HepG2 (cell line): Measurements from ENCODE around the gene MRPS18C. TPM values are rescaled to one million over a fixed set of nuclear protein-coding genes. Genes with fewer than 3 reads are reported as not detected.

ENCODE experiments used
- ETV6 ChIP-seq: sonication (generic); formaldehyde crosslinking; conservative IDR thresholded peaks from 2 replicates; pipeline ENCODE4 v1.4.0; 2020; ENCODE audit warnings: missing genetic modification reagents
- EZH2 ChIP-seq: conservative IDR thresholded peaks from 2 replicates; pipeline ENCODE4 v1.6.1; 2012; ENCODE audit warnings: mild to moderate bottlenecking, low read depth, low read length, moderate library complexity
- MIXL1 ChIP-seq: IDR thresholded peaks from 2 replicates; pipeline ENCODE4 v1.6.1; 2016
- PAWR ChIP-seq: sonication (generic); formaldehyde crosslinking; IDR thresholded peaks from 2 replicates; pipeline ENCODE4 v1.4.0; 2020; ENCODE audit warnings: missing genetic modification reagents, mild to moderate bottlenecking, borderline replicate concordance
- RBAK ChIP-seq: sonication (generic); formaldehyde crosslinking; IDR thresholded peaks from 2 replicates; pipeline ENCODE4 v1.5.1; 2020; ENCODE audit warnings: mild to moderate bottlenecking, missing genetic modification reagents
- SCMH1 ChIP-seq: sonication (generic); formaldehyde crosslinking; IDR thresholded peaks from 2 replicates; pipeline ENCODE4 v1.9.0; 2021; ENCODE audit warnings: missing genetic modification reagents, mild to moderate bottlenecking, borderline replicate concordance
- SIN3B ChIP-seq: fragments of 150-350 bp; IDR thresholded peaks from 2 replicates; pipeline ENCODE4 v1.6.1; 2014; ENCODE audit warnings: low read length
- SOX13 ChIP-seq, 3 experiments: fragments of 450-650 bp in 1 of 3; sonication (generic) in 1 of 3; formaldehyde crosslinking in 1 of 3; IDR thresholded peaks in 2 of 3; conservative IDR thresholded peaks in 1 of 3; 2 replicates each; pipeline versions ENCODE4 v1.5.0 to v1.6.1; 2016 to 2020; ENCODE audit warnings: antibody characterized with exemption in 1 of 3, mild to moderate bottlenecking in 1 of 3, missing compliant biosample characterization in 1 of 3, missing genetic modification reagents in 1 of 3, moderate library complexity in 1 of 3
- ZNF3 ChIP-seq: IDR thresholded peaks from 2 replicates; pipeline ENCODE4 v1.7.0; 2017; ENCODE audit warnings: inconsistent platforms
- ZNF414 ChIP-seq: sonication (generic); formaldehyde crosslinking; IDR thresholded peaks from 2 replicates; pipeline ENCODE4 v1.5.0; 2020; ENCODE audit warnings: missing genetic modification reagents
- ZNF501 ChIP-seq: sonication (generic); formaldehyde crosslinking; IDR thresholded peaks from 2 replicates; pipeline ENCODE4 v1.5.1; 2020; ENCODE audit warnings: mild to moderate bottlenecking, moderate library complexity, missing genetic modification reagents
- ZNF724P ChIP-seq: sonication (generic); formaldehyde crosslinking; IDR thresholded peaks from 2 replicates; pipeline ENCODE4 v1.8.0; 2022; ENCODE audit warnings: missing genetic modification reagents, borderline replicate concordance
- polyA plus RNA-seq, 8 experiments: library from polyadenylated mRNA; depleted of rRNA in 3 of 8; stranded (reverse) in 7 of 8; unstranded in 1 of 8; fragments of >200 nt; fragmentation: Illumina TruSeq in 4 of 8; extraction: Trizol in 4 of 8; gene quantifications; 2 replicates each; pipeline versions ENCODE4 v1.2.1 to v1.2.3, GENCODE V29; 2011 to 2016; ENCODE audit warnings: low read depth in 4 of 8, missing spikeins in 1 of 8, mixed read lengths in 1 of 8; ENCODE audit not compliant: insufficient read depth in 1 of 8
- total RNA-seq, 5 experiments: library from RNA; depleted of rRNA; stranded (reverse); fragments of >200 nt; fragmentation: Illumina TruSeq; extraction: Trizol; gene quantifications; 2 replicates each; pipeline ENCODE4 v1.2.3, GENCODE V29; 2016; ENCODE audit warnings: low read depth in 1 of 5
- TF ChIP-seq, protein P1 (sequence below): sonication (generic); formaldehyde crosslinking; IDR thresholded peaks from 2 replicates; pipeline ENCODE4 v1.4.0; 2020; ENCODE audit warnings: low read depth, mild to moderate bottlenecking, missing genetic modification reagents
- TF ChIP-seq, protein P2 (sequence below): sonication (generic); formaldehyde crosslinking; IDR thresholded peaks from 2 replicates; pipeline ENCODE4 v1.8.0; 2023; ENCODE audit warnings: mild to moderate bottlenecking, missing genetic modification reagents
- TF ChIP-seq, protein P3 (sequence below): IDR thresholded peaks from 2 replicates; pipeline ENCODE4 v1.6.1; 2016; ENCODE audit warnings: low read depth, control low read depth
- TF ChIP-seq, protein P4 (sequence below): sonication (generic); formaldehyde crosslinking; IDR thresholded peaks from 2 replicates; pipeline ENCODE4 v1.5.1; 2020; ENCODE audit warnings: missing genetic modification reagents, mild to moderate bottlenecking, borderline replicate concordance
- TF ChIP-seq, protein P5 (sequence below): sonication (generic); formaldehyde crosslinking; conservative IDR thresholded peaks from 2 replicates; pipeline ENCODE4 v1.4.0; 2020; ENCODE audit warnings: missing genetic modification reagents

The MRPS18C gene
- total and polyA plus RNA-seq, 2 of the 13 experiments (the other 11 are each of a cell fraction or from before 2014, with no cell fraction given): 45.4 to 124 TPM

DNA sequence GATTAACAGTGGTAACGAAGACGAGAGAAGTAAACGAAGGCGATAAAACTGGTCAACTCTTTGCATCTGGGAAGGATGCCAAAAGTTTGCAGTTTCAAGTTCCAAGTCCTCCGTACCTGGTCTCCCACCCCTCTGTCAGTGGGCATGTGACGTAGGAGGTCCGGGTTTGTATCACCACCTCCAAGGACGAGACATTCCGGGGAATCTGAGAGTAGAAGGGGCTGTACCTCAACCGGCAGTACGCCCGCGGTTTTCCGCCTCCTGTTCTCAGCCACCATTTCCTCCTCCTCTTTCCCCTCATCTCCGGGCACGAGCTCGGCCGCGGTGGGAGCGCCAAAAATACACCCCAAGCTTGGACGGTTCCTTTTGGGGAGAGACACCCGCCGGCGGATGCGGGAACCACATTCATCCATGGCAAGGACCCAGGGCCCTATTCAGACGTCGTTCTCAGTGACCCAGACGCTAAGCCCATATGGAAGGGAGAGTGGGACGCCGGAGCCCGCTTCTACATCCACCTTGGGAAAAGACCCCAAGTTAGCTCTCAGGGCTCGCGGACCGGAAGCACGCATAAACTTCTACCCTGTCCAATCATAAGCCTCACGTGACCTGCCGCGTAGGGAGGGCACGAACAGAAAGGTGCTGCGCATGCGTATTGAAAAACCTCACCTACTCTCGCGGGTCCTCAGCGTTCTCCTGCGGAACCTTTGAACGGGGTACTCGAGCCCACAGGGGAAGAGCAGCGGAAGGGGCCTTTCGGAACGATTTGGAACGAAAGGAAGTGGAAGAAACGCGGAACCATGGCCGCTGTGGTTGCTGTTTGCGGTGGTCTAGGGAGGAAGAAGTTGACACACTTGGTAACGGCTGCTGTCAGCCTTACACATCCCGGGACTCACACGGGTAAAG, at the start of gene MRPS18C, which contains the start of gene HELQ (continued):
- TF ChIP-seq, protein P1, sequence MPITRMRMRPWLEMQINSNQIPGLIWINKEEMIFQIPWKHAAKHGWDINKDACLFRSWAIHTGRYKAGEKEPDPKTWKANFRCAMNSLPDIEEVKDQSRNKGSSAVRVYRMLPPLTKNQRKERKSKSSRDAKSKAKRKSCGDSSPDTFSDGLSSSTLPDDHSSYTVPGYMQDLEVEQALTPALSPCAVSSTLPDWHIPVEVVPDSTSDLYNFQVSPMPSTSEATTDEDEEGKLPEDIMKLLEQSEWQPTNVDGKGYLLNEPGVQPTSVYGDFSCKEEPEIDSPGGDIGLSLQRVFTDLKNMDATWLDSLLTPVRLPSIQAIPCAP (CRISPR knock-in tag): no peak
- peak; percentile 96 for TF ChIP-seq SIN3B
- TF ChIP-seq MIXL1 (CRISPR knock-in tag): peak; percentile 96
- TF ChIP-seq RBAK (CRISPR knock-in tag): no peak
- peak; percentile 75; the same call in 1 of the 2 replicates for TF ChIP-seq ZNF724P (CRISPR knock-in tag)
- TF ChIP-seq, protein P2, sequence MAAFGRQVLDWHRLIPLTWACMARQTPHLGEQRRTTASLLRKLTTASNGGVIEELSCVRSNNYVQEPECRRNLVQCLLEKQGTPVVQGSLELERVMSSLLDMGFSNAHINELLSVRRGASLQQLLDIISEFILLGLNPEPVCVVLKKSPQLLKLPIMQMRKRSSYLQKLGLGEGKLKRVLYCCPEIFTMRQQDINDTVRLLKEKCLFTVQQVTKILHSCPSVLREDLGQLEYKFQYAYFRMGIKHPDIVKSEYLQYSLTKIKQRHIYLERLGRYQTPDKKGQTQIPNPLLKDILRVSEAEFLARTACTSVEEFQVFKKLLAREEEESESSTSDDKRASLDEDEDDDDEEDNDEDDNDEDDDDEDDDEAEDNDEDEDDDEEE (CRISPR knock-in tag): peak; percentile 28; the same call in 1 of the 2 replicates
- TF ChIP-seq, protein P3, sequence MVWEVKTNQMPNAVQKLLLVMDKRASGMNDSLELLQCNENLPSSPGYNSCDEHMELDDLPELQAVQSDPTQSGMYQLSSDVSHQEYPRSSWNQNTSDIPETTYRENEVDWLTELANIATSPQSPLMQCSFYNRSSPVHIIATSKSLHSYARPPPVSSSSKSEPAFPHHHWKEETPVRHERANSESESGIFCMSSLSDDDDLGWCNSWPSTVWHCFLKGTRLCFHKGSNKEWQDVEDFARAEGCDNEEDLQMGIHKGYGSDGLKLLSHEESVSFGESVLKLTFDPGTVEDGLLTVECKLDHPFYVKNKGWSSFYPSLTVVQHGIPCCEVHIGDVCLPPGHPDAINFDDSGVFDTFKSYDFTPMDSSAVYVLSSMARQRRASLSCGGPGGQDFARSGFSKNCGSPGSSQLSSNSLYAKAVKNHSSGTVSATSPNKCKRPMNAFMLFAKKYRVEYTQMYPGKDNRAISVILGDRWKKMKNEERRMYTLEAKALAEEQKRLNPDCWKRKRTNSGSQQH (CRISPR knock-in tag): peak; percentile 97; the same call in 1 of the 2 replicates
- TF ChIP-seq, protein P4, sequence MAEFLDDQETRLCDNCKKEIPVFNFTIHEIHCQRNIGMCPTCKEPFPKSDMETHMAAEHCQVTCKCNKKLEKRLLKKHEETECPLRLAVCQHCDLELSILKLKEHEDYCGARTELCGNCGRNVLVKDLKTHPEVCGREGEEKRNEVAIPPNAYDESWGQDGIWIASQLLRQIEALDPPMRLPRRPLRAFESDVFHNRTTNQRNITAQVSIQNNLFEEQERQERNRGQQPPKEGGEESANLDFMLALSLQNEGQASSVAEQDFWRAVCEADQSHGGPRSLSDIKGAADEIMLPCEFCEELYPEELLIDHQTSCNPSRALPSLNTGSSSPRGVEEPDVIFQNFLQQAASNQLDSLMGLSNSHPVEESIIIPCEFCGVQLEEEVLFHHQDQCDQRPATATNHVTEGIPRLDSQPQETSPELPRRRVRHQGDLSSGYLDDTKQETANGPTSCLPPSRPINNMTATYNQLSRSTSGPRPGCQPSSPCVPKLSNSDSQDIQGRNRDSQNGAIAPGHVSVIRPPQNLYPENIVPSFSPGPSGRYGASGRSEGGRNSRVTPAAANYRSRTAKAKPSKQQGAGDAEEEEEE (CRISPR knock-in tag): 0 out of 2 replicates have a peak, but pooled peaks have one; percentile 6
- 0 out of 2 replicates have a peak, but pooled peaks have one; percentile 67 for TF ChIP-seq PAWR
- TF ChIP-seq ZNF501 (CRISPR knock-in tag): peak; percentile 89
- peak; percentile 14; the same call in 1 of the 2 replicates for TF ChIP-seq SOX13 (IDR thresholded peaks at IDR 0.05)
- TF ChIP-seq SOX13 (CRISPR knock-in tag; conservative IDR thresholded peaks at IDR 0.05 in 1 of 2, IDR thresholded peaks at IDR 0.05 in 1 of 2): peak in 1 of 2 experiments; percentile 54; a peak in 1 of 4 replicates
- no peak for TF ChIP-seq SCMH1 (CRISPR knock-in tag)
- no peak for TF ChIP-seq EZH2
- TF ChIP-seq ZNF414 (CRISPR knock-in tag): peak; percentile 84; the same call in 1 of the 2 replicates
- TF ChIP-seq, protein P5, sequence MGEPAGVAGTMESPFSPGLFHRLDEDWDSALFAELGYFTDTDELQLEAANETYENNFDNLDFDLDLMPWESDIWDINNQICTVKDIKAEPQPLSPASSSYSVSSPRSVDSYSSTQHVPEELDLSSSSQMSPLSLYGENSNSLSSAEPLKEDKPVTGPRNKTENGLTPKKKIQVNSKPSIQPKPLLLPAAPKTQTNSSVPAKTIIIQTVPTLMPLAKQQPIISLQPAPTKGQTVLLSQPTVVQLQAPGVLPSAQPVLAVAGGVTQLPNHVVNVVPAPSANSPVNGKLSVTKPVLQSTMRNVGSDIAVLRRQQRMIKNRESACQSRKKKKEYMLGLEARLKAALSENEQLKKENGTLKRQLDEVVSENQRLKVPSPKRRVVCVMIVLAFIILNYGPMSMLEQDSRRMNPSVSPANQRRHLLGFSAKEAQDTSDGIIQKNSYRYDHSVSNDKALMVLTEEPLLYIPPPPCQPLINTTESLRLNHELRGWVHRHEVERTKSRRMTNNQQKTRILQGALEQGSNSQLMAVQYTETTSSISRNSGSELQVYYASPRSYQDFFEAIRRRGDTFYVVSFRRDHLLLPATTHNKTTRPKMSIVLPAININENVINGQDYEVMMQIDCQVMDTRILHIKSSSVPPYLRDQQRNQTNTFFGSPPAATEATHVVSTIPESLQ: 0 out of 2 replicates have a peak, but pooled peaks have one; percentile 57
- TF ChIP-seq ETV6 (CRISPR knock-in tag): peak; percentile 91
- TF ChIP-seq ZNF3 (CRISPR knock-in tag): no peak
